ENCODE results near the gene ENSA. TPM values are rescaled to one million over a fixed set of nuclear protein-coding genes. Genes with fewer than 3 reads are reported as not detected.
"Not testable (repeated sequence)": the region's sequence is repeated elsewhere in the genome, so short reads cannot be mapped to it uniquely, and the experiment has no call there.

The ENSA gene
- total RNA-seq, 2 donors from 2014 or later, result 64.6 to 203 TPM

DNA sequence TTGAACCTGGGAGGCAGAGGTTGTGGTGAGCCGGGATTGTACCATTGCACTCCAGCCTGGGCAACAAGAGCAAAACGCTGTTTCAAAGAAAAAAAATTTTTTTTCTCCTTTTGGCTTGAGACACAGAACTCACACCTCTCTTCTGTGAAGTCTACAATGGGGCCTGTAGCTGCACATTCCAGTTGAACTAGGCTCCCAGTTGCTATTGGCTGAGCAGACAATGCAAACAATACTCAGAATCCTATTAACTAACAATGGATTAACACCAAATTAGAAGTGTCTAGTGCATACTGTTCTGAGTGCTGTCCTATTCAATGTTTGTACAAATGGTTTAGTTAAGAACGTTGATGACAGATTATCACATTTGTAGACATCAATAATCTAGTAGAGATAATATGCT lies 32.4 kb downstream of the ENSA start:
- H3K36me3 ChIP-seq (replicated peaks in 1 of 2; ENCODE audit: insufficient read depth in 1 of 2, low read depth in 2 of 2), result no peaks in the 10 kb centered on the region
- TF ChIP-seq, protein P1, sequence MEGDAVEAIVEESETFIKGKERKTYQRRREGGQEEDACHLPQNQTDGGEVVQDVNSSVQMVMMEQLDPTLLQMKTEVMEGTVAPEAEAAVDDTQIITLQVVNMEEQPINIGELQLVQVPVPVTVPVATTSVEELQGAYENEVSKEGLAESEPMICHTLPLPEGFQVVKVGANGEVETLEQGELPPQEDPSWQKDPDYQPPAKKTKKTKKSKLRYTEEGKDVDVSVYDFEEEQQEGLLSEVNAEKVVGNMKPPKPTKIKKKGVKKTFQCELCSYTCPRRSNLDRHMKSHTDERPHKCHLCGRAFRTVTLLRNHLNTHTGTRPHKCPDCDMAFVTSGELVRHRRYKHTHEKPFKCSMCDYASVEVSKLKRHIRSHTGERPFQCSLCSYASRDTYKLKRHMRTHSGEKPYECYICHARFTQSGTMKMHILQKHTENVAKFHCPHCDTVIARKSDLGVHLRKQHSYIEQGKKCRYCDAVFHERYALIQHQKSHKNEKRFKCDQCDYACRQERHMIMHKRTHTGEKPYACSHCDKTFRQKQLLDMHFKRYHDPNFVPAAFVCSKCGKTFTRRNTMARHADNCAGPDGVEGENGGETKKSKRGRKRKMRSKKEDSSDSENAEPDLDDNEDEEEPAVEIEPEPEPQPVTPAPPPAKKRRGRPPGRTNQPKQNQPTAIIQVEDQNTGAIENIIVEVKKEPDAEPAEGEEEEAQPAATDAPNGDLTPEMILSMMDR (IDR thresholded peaks at IDR 0.05), result no peak
- TF ChIP-seq POLR2A (IDR thresholded peaks at IDR 0.05), result no peak
- no peaks in the 10 kb centered on the region for H3K9me3 ChIP-seq
- H3K4me1 ChIP-seq, result peaks cover 12% of the 10 kb centered on the region
- 57 to 62% methylated on average over 3 of the region's 3 CpGs for WGBS, 2 donors
- H3K4me3 ChIP-seq, result no peak overlapping the region
- H3K27ac ChIP-seq, result no peak overlapping the region
- ATAC-seq (no peak), DNase-seq (no peak)
- intact Hi-C loops (cut with DNase I), result no loop called here
- H3K27me3 ChIP-seq, result no peaks in the 10 kb centered on the region

DNA sequence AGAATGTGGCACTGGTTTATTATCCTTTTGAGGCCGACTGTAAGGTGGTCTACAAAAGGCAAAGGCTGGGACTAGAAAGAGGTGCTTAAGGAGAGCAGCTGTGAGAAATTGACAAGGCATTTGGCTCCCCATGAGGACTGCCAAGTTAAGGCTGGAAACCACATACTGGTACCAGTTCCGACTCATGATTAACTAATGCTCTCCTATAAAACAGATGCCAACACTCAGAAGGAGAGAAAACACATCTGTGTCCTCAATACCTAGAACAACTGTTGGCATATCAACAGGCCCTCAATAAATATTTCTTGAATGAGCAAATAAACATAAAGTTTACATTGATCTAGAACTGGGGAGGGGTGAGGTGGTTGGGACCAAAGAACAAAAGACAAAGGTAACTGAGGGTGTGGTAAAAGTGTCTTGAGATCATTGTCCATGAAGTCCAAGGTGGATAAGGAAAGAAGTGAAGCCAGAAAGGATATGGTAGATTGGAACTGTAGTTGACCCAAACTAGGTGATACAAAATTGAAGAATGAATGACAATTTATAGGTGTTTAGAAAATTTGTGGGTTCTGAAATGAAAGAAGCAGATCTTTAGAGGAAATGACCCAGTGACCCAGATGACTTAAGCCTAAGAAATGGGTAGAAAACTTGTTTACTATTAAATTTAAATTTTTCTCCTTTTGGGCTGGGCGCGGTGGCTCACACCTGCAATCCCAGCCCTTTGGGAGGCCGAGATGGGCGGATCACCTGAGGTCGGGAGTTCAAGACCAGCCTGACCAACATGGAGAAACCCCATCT lies 33.1 kb downstream of the ENSA start:
- TF ChIP-seq, protein P1 (IDR thresholded peaks at IDR 0.05), result no peak
- no peak for TF ChIP-seq POLR2A (IDR thresholded peaks at IDR 0.05)
- H3K36me3 ChIP-seq (replicated peaks in 1 of 2; ENCODE audit: insufficient read depth in 1 of 2, low read depth in 2 of 2), result no peaks in the 10 kb centered on the region
- no peaks in the 10 kb centered on the region for H3K27me3 ChIP-seq
- ATAC-seq (no peak), DNase-seq (no peak)
- no peak overlapping the region for H3K4me3 ChIP-seq
- 91 to 97% methylated on average over 7 of the region's 7 CpGs for WGBS, 2 donors
- peaks cover 12% of the 10 kb centered on the region for H3K4me1 ChIP-seq
- intact Hi-C loops (cut with DNase I), result no loop called here
- H3K27ac ChIP-seq, result peak overlapping the region in 1 of 4 donors; percentile 30
- no peaks in the 10 kb centered on the region for H3K9me3 ChIP-seq

DNA sequence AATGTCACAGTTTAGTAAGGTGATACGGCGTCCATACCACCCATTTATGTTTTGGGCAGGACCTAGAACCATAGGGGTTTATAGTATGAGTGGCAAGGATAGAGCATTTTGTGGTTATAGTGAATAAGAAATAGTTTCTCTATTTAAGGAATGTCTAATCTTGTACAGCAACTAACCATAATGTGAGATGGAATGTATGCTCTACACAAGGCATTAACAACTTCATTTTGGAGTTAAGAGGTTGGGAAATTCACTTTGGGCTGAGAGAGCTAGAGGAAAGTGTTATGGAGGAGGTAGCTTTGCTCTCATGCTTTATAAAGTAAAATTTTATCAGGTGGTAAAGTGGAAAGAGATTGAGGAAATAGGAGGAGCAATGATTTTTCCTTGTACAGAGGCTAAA lies 47.0 kb downstream of the ENSA start:
- intact Hi-C loops (cut with DNase I), result no loop called here
- H3K4me3 ChIP-seq, result no peak overlapping the region

DNA sequence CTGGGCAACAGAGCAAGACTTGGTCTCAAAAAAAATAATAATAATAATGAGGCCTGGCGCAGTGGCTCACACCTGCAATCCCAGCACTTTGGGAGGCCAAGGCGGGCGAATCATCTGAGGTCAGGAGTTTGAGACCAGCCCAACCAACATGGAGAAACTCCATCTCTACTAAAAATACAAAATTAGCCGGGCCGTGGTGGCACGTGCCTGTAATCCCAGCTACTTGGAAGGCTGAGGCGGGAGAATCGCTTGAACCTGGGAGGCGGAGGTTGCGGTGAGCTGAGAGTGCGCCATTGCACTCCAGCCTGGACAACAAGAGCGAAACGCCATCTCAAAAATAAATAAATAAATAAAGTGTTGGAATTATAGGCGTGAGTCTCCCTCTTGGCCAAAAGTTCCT lies 47.5 kb downstream of the ENSA start:
- not testable (repeated sequence) for H3K27ac ChIP-seq, ATAC-seq

More for the DNA sequence above, 47.0 kb downstream of the ENSA start:
- DNase-seq (no peak), ATAC-seq (no peak)
- no peaks in the 10 kb centered on the region for H3K27me3 ChIP-seq
- H3K36me3 ChIP-seq (replicated peaks in 1 of 2; ENCODE audit: insufficient read depth in 1 of 2, low read depth in 2 of 2), result no peaks in the 10 kb centered on the region
- H3K4me1 ChIP-seq, result peaks cover 9% of the 10 kb centered on the region
- WGBS, 2 donors, result 67 to 89% methylated on average over 2 of the region's 2 CpGs
- TF ChIP-seq POLR2A (IDR thresholded peaks at IDR 0.05), result no peak
- TF ChIP-seq, protein P1 (IDR thresholded peaks at IDR 0.05), result no peak
- no peaks in the 10 kb centered on the region for H3K9me3 ChIP-seq
- peak overlapping the region in 1 of 4 donors; percentile 32 for H3K27ac ChIP-seq

DNA sequence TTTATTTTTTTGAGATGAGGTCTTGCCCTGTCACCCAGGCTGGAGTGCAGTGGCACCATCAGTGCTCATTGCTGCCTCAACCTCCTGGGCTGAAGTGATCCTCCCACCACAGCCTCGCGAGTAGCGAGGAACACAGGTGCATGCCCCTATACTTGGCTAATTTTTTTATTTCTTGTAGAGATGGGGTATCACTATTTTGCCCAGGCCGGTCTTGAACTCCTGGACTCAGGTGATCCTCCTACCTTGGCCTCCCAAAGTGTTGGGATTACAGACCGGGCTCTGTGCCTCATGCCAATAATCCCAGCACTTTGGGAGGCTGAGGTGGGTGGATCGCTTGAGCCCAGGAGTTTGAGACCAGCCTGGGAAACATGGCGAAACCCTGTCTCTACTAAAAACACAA lies 48.0 kb downstream of the ENSA start:
- ATAC-seq; H3K27me3 ChIP-seq; H3K4me1 ChIP-seq; H3K27ac ChIP-seq; H3K36me3 ChIP-seq (replicated peaks in 1 of 2; ENCODE audit: insufficient read depth in 1 of 2, low read depth in 2 of 2); H3K9me3 ChIP-seq; DNase-seq; H3K4me3 ChIP-seq; intact Hi-C loops (cut with DNase I): not testable (repeated sequence)
- WGBS, 2 donors, result 97 to 98% methylated on average over 7 of the region's 7 CpGs

More for the DNA sequence above, 47.5 kb downstream of the ENSA start:
- H3K9me3 ChIP-seq; DNase-seq; H3K4me1 ChIP-seq; H3K36me3 ChIP-seq (replicated peaks in 1 of 2; ENCODE audit: insufficient read depth in 1 of 2, low read depth in 2 of 2); intact Hi-C loops (cut with DNase I); H3K27me3 ChIP-seq; H3K4me3 ChIP-seq: not testable (repeated sequence)
- whole genome bisulfite sequencing, 2 donors, result 94 to 97% methylated on average over 14 of the region's 14 CpGs

DNA sequence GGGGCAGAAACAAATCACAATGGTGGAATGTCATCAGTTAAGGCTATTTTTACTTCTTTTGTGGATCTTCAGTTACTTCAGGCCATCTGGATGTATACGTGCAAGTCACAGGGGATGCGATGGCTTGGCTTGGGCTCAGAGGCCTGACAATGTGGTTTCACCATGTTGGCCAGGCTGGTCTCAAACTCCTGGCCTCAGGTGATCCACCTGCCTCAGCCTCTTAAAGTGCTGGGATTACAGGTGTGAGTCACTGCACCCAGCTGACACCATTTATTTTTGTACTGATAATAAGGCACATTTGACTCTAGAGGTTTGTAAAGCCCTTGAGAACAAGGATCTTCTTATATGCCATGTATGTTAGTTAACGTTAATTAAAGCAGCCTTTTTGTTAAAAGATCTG lies 48.4 kb downstream of the ENSA start:
- WGBS, 2 donors, result 72 to 96% methylated on average over 1 to 3 of the region's 3 CpGs
- not testable (repeated sequence) for DNase-seq, H3K4me3 ChIP-seq

More for the DNA sequence above, 48.4 kb downstream of the ENSA start:
- ATAC-seq; H3K4me1 ChIP-seq; intact Hi-C loops (cut with DNase I); H3K36me3 ChIP-seq (replicated peaks in 1 of 2; ENCODE audit: insufficient read depth in 1 of 2, low read depth in 2 of 2); H3K27me3 ChIP-seq; H3K9me3 ChIP-seq; H3K27ac ChIP-seq: not testable (repeated sequence)
